ENCODE results near the gene NDUFA5.
"Not testable (repeated sequence)": the region's sequence is repeated elsewhere in the genome, so short reads cannot be mapped to it uniquely, and the experiment has no call there.

Gene NDUFA5

DNA sequence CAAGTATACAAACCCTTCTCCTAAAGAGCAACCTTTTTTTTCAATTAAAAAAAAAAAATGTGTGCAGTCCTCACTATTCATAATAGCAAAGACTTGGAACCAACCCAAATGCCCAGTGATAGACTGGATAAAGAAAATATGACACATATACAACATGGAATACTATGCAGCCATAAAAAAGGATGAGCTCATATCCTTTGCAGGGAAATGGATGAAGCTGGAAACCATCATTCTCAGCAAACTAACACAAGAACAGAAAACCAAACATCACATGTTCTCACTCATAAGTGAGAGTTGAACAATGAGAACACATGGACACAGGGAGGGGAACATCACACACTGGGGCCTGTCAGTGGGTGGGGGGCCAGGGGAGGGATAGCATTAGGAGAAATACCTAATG lies 5.5 kb downstream of the NDUFA5 start:
- not testable (repeated sequence) for H3K27ac ChIP-seq (ENCODE audit: extremely low read depth, low read depth, low read length); H3K9me3 ChIP-seq (ENCODE audit: control insufficient read depth, insufficient read depth, low read depth, low read length); H3K4me1 ChIP-seq (ENCODE audit: control insufficient read depth, insufficient read depth, low read length); H3K4me3 ChIP-seq (ENCODE audit: low read depth, low read length)
- ChIA-PET CTCF (interaction anchor here (0.7 kb wide), 1 partner anchor 142 kb away, joined by 3 read pairs; no protein-coding TSS in a partner anchor), POLR2A (interaction anchor here (0.6 kb wide), 1 partner anchor 11 kb away, joined by 4 read pairs; no protein-coding TSS in a partner anchor)
- peaks cover 11 to 51% of the 10 kb centered on the region in 2 experiments for H3K36me3 ChIP-seq (ENCODE audit: control insufficient read depth in 2 of 2, insufficient read depth in 1 of 2, low read length in 2 of 2)
- TF ChIP-seq, protein P1, sequence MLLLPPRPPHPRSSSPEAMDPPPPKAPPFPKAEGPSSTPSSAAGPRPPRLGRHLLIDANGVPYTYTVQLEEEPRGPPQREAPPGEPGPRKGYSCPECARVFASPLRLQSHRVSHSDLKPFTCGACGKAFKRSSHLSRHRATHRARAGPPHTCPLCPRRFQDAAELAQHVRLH (tag by site-specific recombination; IDR thresholded peaks at IDR 0.05), result peak; percentile 79
- peak; percentile 98 for TF ChIP-seq ZNF146 (tag by site-specific recombination; IDR thresholded peaks at IDR 0.05)

DNA sequence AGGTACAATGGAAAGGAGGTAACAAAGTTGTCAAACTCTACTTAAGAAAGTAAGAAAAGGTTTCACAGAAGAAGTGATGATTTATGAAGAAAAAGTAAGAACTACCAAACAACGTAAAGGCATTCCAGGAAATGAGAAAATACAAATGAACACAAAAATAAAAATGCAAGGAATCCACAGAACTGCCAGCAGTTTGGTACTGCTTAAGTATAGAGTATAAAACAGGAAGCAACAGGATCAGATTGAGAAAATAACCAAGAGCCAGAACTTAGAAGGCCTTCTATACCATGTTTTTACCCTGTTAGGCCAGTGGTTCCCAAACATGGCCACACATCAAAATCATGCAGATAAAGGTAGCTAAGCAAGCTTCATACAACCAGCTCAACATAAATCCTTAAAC lies 9.2 kb downstream of the NDUFA5 start:
- H3K9me3 ChIP-seq (ENCODE audit: control insufficient read depth, insufficient read depth, low read depth, low read length), result no peaks in the 10 kb centered on the region
- no peak for TF ChIP-seq ZNF132 (tag by site-specific recombination; IDR thresholded peaks at IDR 0.05; ENCODE audit: borderline replicate concordance)
- TF ChIP-seq, protein P2, sequence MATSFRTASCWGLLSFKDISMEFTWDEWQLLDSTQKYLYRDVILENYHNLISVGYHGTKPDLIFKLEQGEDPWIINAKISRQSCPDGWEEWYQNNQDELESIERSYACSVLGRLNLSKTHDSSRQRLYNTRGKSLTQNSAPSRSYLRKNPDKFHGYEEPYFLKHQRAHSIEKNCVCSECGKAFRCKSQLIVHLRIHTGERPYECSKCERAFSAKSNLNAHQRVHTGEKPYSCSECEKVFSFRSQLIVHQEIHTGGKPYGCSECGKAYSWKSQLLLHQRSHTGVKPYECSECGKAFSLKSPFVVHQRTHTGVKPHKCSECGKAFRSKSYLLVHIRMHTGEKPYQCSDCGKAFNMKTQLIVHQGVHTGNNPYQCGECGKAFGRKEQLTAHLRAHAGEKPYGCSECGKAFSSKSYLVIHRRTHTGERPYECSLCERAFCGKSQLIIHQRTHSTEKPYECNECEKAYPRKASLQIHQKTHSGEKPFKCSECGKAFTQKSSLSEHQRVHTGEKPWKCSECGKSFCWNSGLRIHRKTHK (tag by site-specific recombination; IDR thresholded peaks at IDR 0.05), result no peak
- TF ChIP-seq ZNF121 (tag by site-specific recombination; IDR thresholded peaks at IDR 0.05), result no peak
- TF ChIP-seq ZNF544 (tag by site-specific recombination; IDR thresholded peaks at IDR 0.05), result no peak
- TF ChIP-seq, protein P1 (tag by site-specific recombination; IDR thresholded peaks at IDR 0.05), result no peak
- TF ChIP-seq ZNF239 (tag by site-specific recombination; IDR thresholded peaks at IDR 0.05), result no peak
- TF ChIP-seq TRIM28 (IDR thresholded peaks at IDR 0.05; ENCODE audit: borderline replicate concordance, low read length), result no peak
- no peak for TF ChIP-seq ZNF843 (tag by site-specific recombination; IDR thresholded peaks at IDR 0.05)
- TF ChIP-seq ZNF561 (tag by site-specific recombination; IDR thresholded peaks at IDR 0.05; ENCODE audit: borderline replicate concordance), result no peak
- TF ChIP-seq ZNF529 (tag by site-specific recombination; IDR thresholded peaks at IDR 0.05; ENCODE audit: insufficient replicate concordance), result no peak
- TF ChIP-seq, protein P3, sequence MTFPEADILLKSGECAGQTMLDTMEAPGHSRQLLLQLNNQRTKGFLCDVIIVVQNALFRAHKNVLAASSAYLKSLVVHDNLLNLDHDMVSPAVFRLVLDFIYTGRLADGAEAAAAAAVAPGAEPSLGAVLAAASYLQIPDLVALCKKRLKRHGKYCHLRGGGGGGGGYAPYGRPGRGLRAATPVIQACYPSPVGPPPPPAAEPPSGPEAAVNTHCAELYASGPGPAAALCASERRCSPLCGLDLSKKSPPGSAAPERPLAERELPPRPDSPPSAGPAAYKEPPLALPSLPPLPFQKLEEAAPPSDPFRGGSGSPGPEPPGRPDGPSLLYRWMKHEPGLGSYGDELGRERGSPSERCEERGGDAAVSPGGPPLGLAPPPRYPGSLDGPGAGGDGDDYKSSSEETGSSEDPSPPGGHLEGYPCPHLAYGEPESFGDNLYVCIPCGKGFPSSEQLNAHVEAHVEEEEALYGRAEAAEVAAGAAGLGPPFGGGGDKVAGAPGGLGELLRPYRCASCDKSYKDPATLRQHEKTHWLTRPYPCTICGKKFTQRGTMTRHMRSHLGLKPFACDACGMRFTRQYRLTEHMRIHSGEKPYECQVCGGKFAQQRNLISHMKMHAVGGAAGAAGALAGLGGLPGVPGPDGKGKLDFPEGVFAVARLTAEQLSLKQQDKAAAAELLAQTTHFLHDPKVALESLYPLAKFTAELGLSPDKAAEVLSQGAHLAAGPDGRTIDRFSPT (tag by site-specific recombination; IDR thresholded peaks at IDR 0.05), result no peak
- TF ChIP-seq ZNF416 (tag by site-specific recombination; IDR thresholded peaks at IDR 0.05), result no peak
- TF ChIP-seq ZNF530 (tag by site-specific recombination; IDR thresholded peaks at IDR 0.05; ENCODE audit: low read depth), result no peak
- TF ChIP-seq ZNF302 (tag by site-specific recombination; IDR thresholded peaks at IDR 0.05; ENCODE audit: low read depth), result no peak
- TF ChIP-seq, protein P4, sequence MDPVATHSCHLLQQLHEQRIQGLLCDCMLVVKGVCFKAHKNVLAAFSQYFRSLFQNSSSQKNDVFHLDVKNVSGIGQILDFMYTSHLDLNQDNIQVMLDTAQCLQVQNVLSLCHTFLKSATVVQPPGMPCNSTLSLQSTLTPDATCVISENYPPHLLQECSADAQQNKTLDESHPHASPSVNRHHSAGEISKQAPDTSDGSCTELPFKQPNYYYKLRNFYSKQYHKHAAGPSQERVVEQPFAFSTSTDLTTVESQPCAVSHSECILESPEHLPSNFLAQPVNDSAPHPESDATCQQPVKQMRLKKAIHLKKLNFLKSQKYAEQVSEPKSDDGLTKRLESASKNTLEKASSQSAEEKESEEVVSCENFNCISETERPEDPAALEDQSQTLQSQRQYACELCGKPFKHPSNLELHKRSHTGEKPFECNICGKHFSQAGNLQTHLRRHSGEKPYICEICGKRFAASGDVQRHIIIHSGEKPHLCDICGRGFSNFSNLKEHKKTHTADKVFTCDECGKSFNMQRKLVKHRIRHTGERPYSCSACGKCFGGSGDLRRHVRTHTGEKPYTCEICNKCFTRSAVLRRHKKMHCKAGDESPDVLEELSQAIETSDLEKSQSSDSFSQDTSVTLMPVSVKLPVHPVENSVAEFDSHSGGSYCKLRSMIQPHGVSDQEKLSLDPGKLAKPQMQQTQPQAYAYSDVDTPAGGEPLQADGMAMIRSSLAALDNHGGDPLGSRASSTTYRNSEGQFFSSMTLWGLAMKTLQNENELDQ (tag by site-specific recombination; IDR thresholded peaks at IDR 0.05; ENCODE audit: low read depth), result no peak
- TF ChIP-seq ZBTB20 (tag by site-specific recombination; IDR thresholded peaks at IDR 0.05), result no peak
- no peak for TF ChIP-seq ZNF664 (tag by site-specific recombination; IDR thresholded peaks at IDR 0.05)
- TF ChIP-seq ZFP3 (tag by site-specific recombination; IDR thresholded peaks at IDR 0.05; ENCODE audit: low read depth), result no peak
- no peak overlapping the region for H3K27ac ChIP-seq (ENCODE audit: extremely low read depth, low read depth, low read length)
- no peaks in the 10 kb centered on the region for H3K4me1 ChIP-seq (ENCODE audit: control insufficient read depth, insufficient read depth, low read length)
- no peak overlapping the region for H3K4me3 ChIP-seq (ENCODE audit: low read depth, low read length)
- ChIA-PET CTCF (no interaction called here), POLR2A (no interaction called here)
- peaks cover 11 to 33% of the 10 kb centered on the region in 2 experiments for H3K36me3 ChIP-seq (ENCODE audit: control insufficient read depth in 2 of 2, insufficient read depth in 1 of 2, low read length in 2 of 2)

Measured in HEK293 (cell line).